Upper lobe of left lung (tissue), 4 donors: Measurements from ENCODE around the gene CTNNBL1.

Experiments used
- POLR2AphosphoS5 ChIP-seq, 2 donors: sonication (generic); formaldehyde crosslinking; IDR thresholded peaks; one replicate each; pipeline ENCODE4 v1.5.1; 2017; ENCODE audit warnings: antibody characterized with exemption in 2 of 2
- TF ChIP-seq, protein P1 (sequence below), 6 experiments: fragments of 450-650 bp in 4 of 6; fragments of 200-600 bp in 2 of 6; sonication (generic) in 2 of 6; IDR thresholded peaks; one replicate each; pipeline ENCODE4 v1.5.1; 2016 to 2019; ENCODE audit warnings: antibody characterized with exemption in 6 of 6

DNA sequence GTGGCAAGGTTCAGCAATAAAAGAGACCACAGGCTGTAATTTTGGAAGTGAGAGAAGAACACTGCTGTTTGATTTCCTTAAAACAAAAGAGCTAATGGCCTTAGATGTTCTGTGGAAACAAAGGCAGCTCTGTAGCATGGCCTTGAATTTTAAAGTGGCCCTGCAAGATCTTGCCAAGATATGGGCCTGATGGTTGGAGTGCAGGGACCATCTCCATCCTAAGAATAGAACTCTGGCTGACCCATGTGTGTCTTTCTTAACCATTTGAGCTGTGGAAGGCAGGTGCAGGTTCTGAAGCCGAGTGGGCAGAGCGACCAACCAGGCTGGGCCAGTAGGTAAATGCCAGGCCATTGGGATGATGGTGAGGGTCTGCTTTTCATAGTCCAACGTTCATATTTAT, 135.3 kb downstream of the CTNNBL1 start:
- TF ChIP-seq, protein P1, sequence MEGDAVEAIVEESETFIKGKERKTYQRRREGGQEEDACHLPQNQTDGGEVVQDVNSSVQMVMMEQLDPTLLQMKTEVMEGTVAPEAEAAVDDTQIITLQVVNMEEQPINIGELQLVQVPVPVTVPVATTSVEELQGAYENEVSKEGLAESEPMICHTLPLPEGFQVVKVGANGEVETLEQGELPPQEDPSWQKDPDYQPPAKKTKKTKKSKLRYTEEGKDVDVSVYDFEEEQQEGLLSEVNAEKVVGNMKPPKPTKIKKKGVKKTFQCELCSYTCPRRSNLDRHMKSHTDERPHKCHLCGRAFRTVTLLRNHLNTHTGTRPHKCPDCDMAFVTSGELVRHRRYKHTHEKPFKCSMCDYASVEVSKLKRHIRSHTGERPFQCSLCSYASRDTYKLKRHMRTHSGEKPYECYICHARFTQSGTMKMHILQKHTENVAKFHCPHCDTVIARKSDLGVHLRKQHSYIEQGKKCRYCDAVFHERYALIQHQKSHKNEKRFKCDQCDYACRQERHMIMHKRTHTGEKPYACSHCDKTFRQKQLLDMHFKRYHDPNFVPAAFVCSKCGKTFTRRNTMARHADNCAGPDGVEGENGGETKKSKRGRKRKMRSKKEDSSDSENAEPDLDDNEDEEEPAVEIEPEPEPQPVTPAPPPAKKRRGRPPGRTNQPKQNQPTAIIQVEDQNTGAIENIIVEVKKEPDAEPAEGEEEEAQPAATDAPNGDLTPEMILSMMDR (IDR thresholded peaks at IDR 0.05), result no peak
- no peak for TF ChIP-seq POLR2AphosphoS5 (IDR thresholded peaks at IDR 0.05)
